GM21528 (cell line): Measurements from ENCODE around the gene SPG21.

Experiments used
- ATAC-seq: cut with Tn5 transposase; IDR thresholded peaks from one replicate; pipeline ENCODE4 v1.9.1; 2021; ENCODE audit warnings: mild to moderate bottlenecking, moderate library complexity; ENCODE audit not compliant: unreplicated experiment, low FRiP score

Gene SPG21

GRCh38 chr15:64943512-64944225 lies 46.0 kb downstream of the SPG21 start:
- ATAC-seq: no peak

GRCh38 chr15:64942356-64942755 lies 47.4 kb downstream of the SPG21 start:
- ATAC-seq: no peak

GRCh38 chr15:64938192-64938591 lies 51.5 kb downstream of the SPG21 start:
- no peak for ATAC-seq

- ATAC-seq: no peak
These were observed 55.7 kb downstream of the SPG21 start for GRCh38 chr15:64934023-64934422.

- ATAC-seq: no peak
These were observed 58.3 kb downstream of the SPG21 start for GRCh38 chr15:64931381-64931780.

- ATAC-seq: no peak
These were observed 58.8 kb downstream of the SPG21 start for GRCh38 chr15:64930778-64931371.

GRCh38 chr15:64930019-64930652 lies 59.6 kb downstream of the SPG21 start:
- no peak for ATAC-seq

GRCh38 chr15:64928626-64929220 lies 61.0 kb downstream of the SPG21 start:
- ATAC-seq: no peak

GRCh38 chr15:64926661-64927060 lies 63.1 kb downstream of the SPG21 start:
- ATAC-seq: no peak

GRCh38 chr15:64925335-64926330 lies 64.1 kb downstream of the SPG21 start:
- ATAC-seq: no peak

GRCh38 chr15:64923546-64923945 lies 66.2 kb downstream of the SPG21 start:
- no peak for ATAC-seq

GRCh38 chr15:64921711-64922110 lies 68.0 kb downstream of the SPG21 start:
- no peak for ATAC-seq

GRCh38 chr15:64919721-64920120 lies 70.0 kb downstream of the SPG21 start:
- no peak for ATAC-seq

- no peak for ATAC-seq
These were observed 72.5 kb downstream of the SPG21 start for GRCh38 chr15:64917211-64917610.

GRCh38 chr15:64916365-64916764 lies 73.3 kb downstream of the SPG21 start:
- no peak for ATAC-seq

GRCh38 chr15:64915518-64916227 lies 74.0 kb downstream of the SPG21 start:
- ATAC-seq: no peak
